ENCODE data around the gene RABGAP1L. TPM values are rescaled to one million over a fixed set of nuclear protein-coding genes. Genes with fewer than 3 reads are reported as not detected.

RABGAP1L gene
- total RNA-seq, 1 experiment from 2014 or later: 76.9 TPM

- TF ChIP-seq ATF2 (CRISPR knock-in tag; IDR thresholded peaks at IDR 0.05; ENCODE audit: borderline replicate concordance, low read depth) (no peak), TCF7 (CRISPR knock-in tag; IDR thresholded peaks at IDR 0.05; ENCODE audit: low read depth) (no peak), ZNF532 (CRISPR knock-in tag; IDR thresholded peaks at IDR 0.05; ENCODE audit: borderline replicate concordance) (no peak), GRHL2 (CRISPR knock-in tag; IDR thresholded peaks at IDR 0.05; ENCODE audit: insufficient replicate concordance, severe bottlenecking) (no peak), RELA (CRISPR knock-in tag; IDR thresholded peaks at IDR 0.05; ENCODE audit: borderline replicate concordance) (no peak)
These were observed 741.0 kb downstream of the RABGAP1L start (continued) for GRCh38 chr1:174900317-174900716.

- peaks cover 74% of the 10 kb centered on the region for H3K36me3 Mint-ChIP-seq
- H3K9me3 Mint-ChIP-seq: peaks cover 17% of the 10 kb centered on the region
- TF ChIP-seq CBFB (CRISPR knock-in tag; IDR thresholded peaks at IDR 0.05; ENCODE audit: low read depth) (no peak), SMAD3 (CRISPR knock-in tag; IDR thresholded peaks at IDR 0.05; ENCODE audit: borderline replicate concordance) (no peak), ZMAT4 (CRISPR knock-in tag; IDR thresholded peaks at IDR 0.05) (no peak), ZNF232 (CRISPR knock-in tag; IDR thresholded peaks at IDR 0.05) (no peak), RORB (CRISPR knock-in tag; IDR thresholded peaks at IDR 0.05) (no peak), SP1 (CRISPR knock-in tag; conservative IDR thresholded peaks at IDR 0.05) (no peak), ZNF512 (CRISPR knock-in tag; IDR thresholded peaks at IDR 0.05; ENCODE audit: borderline replicate concordance) (no peak), ZNF263 (CRISPR knock-in tag; IDR thresholded peaks at IDR 0.05; ENCODE audit: low read depth) (no peak), ZNF396 (CRISPR knock-in tag; IDR thresholded peaks at IDR 0.05; ENCODE audit: borderline replicate concordance) (no peak), GRHL2 (CRISPR knock-in tag; IDR thresholded peaks at IDR 0.05; ENCODE audit: insufficient replicate concordance, severe bottlenecking) (no peak), JAZF1 (CRISPR knock-in tag; IDR thresholded peaks at IDR 0.05) (no peak), NFYB (CRISPR knock-in tag; conservative IDR thresholded peaks at IDR 0.05; ENCODE audit: low read depth) (no peak), ZNF138 (CRISPR knock-in tag; conservative IDR thresholded peaks at IDR 0.05) (no peak)
- H3K27ac Mint-ChIP-seq: peak overlapping the region; percentile 89
- no peaks in the 10 kb centered on the region for H3K27me3 Mint-ChIP-seq (ENCODE audit: low read depth)
- H3K4me3 Mint-ChIP-seq: no peak overlapping the region
- DNase-seq (ENCODE audit: low spot score) (no peak), ATAC-seq (no peak)
- CTCF ChIA-PET: no interaction called here
- H3K4me1 Mint-ChIP-seq: peaks cover 45% of the 10 kb centered on the region
- POLR2A ChIA-PET: interaction anchor here (0.6 to 1.9 kb wide), 4 partner anchors 10 to 375 kb away, joined by 3 to 9 read pairs (median 5); partner anchors contain the start of gene CACYBP
These were observed 743.3 kb downstream of the RABGAP1L start for GRCh38 chr1:174902531-174903099.
